Loucy (cell line): ENCODE results near the gene SRCIN1.

Source experiments
- EZH2phosphoT487 ChIP-seq: fragments of 200-600 bp; IDR thresholded peaks from 2 replicates; pipeline ENCODE4 v1.6.1; 2018; ENCODE audit warnings: antibody characterized with exemption, mild to moderate bottlenecking, moderate library complexity, borderline replicate concordance
- TF ChIP-seq, protein P1 (sequence below): fragments of 200-600 bp; sonication (generic); conservative IDR thresholded peaks from 2 replicates; pipeline ENCODE4 v1.5.1; 2014; ENCODE audit warnings: mild to moderate bottlenecking, antibody characterized with exemption, low read length

DNA sequence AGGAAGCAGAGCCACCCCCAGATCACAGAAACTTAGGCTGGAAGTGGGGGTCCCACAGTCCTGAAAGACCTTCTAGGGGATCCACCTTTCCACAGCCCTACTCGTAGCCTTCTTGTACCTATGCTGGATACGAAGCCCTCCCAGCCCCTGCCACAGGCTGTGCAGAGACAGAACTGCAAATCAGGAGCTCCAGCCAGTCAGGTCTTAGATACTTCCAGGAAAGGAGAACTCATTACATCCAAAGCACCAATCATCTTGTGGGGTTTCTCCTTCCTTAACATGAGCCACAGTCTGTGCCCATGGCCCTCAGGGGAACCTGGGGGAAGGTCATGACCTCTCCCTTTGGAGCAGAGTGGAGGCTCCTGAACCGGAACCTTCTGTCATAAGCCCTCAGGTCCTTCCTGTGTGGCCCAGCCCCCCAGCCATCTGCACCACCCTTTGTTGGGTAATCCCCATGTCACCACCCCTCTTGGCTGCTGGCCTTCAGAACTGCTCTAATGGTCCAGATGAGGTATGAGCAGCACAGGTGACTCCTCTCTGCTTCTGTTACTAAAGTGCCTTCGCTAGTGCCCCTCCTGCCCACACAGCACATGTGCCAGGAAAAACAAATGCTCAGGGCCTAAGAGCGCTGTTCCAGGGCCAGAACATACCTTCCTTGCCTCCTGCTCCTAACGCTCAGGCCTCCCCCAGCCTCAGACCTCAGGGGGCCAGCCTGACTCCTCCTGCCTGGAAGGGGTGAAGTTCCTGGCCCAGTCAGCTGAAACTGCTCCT lies 14.6 kb downstream of the SRCIN1 start:
- TF ChIP-seq, protein P1, sequence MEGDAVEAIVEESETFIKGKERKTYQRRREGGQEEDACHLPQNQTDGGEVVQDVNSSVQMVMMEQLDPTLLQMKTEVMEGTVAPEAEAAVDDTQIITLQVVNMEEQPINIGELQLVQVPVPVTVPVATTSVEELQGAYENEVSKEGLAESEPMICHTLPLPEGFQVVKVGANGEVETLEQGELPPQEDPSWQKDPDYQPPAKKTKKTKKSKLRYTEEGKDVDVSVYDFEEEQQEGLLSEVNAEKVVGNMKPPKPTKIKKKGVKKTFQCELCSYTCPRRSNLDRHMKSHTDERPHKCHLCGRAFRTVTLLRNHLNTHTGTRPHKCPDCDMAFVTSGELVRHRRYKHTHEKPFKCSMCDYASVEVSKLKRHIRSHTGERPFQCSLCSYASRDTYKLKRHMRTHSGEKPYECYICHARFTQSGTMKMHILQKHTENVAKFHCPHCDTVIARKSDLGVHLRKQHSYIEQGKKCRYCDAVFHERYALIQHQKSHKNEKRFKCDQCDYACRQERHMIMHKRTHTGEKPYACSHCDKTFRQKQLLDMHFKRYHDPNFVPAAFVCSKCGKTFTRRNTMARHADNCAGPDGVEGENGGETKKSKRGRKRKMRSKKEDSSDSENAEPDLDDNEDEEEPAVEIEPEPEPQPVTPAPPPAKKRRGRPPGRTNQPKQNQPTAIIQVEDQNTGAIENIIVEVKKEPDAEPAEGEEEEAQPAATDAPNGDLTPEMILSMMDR, result no peak
- no peak for TF ChIP-seq EZH2phosphoT487
